Nephron progenitor cell (in vitro differentiated cells): Measurements from ENCODE around the gene SDK2.

ENCODE experiments used
- DNase-seq: peaks from one replicate; pipeline ENCODE4 v3.0.0; 2021
- H3K27ac Mint-ChIP-seq: 2 replicates; pipeline ENCODE4 v1.8.0; 2021; ENCODE audit warnings: mild to moderate bottlenecking, moderate library complexity, mixed read lengths
- H3K27me3 Mint-ChIP-seq: 2 replicates; pipeline ENCODE4 v1.8.0; 2021; ENCODE audit warnings: mild to moderate bottlenecking, low read depth, mixed read lengths; ENCODE audit not compliant: poor library complexity
- H3K36me3 Mint-ChIP-seq: 2 replicates; pipeline ENCODE4 v1.8.0; 2021; ENCODE audit warnings: low read depth, mixed read lengths
- H3K4me1 Mint-ChIP-seq: 2 replicates; pipeline ENCODE4 v1.8.0; 2021; ENCODE audit warnings: mixed read lengths
- H3K4me3 Mint-ChIP-seq: 2 replicates; pipeline ENCODE4 v1.8.0; 2021; ENCODE audit warnings: mild to moderate bottlenecking, moderate library complexity, mixed read lengths
- H3K9me3 Mint-ChIP-seq: 2 replicates; pipeline ENCODE4 v1.8.0; 2021; ENCODE audit warnings: mild to moderate bottlenecking, moderate library complexity, mixed read lengths
- CTCF ChIP-seq: fragments of 200-600 bp; sonication (generic); IDR thresholded peaks from 2 replicates; pipeline ENCODE4 v1.5.0; 2021; ENCODE audit warnings: antibody characterized with exemption

SDK2 gene

GRCh38 chr17:73644145-73645049, at the start of gene SDK2:
Gene SDK2, minus strand, starts transcription at chr17:73644445. Its CDS starts 357 bp downstream, at chr17:73644088.
- Mint-ChIP-seq H3K27ac (peak within 1 kb of the TSS; percentile 77), H3K4me3 (peak within 1 kb of the TSS; percentile 91), H3K4me1 (peaks cover 67% of the 10 kb centered on the region)

DNA sequence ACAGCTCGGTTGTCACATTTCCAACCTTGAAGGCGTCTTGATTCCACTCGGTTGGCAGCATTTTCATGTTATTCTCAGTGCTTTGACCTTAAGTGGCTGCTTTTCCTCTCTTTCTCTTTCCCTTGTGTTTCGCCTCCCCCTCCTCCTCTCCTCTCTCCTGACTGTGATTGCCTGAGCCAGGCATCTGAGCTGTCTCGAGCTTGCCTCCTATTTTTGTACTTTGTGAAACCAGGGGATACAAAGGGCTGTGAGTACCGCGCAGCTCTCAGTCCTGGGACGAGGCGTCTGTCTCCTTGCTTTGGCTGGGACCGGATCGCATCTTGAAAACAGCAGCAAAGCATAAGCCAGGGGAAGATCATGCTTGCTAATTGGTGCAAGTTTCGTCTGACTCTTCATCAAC, 48.8 kb upstream of the SDK2 start:
- H3K27me3 Mint-ChIP-seq = peaks cover 15% of the 10 kb centered on the region
- no peaks in the 10 kb centered on the region for H3K36me3 Mint-ChIP-seq
- no peak overlapping the region for H3K4me3 Mint-ChIP-seq
- peaks cover 40% of the 10 kb centered on the region for H3K4me1 Mint-ChIP-seq
- H3K27ac Mint-ChIP-seq = no peak overlapping the region
- DNase-seq = no peak
- TF ChIP-seq CTCF = no peak
- peaks cover under 1% of the 10 kb centered on the region for H3K9me3 Mint-ChIP-seq

More at GRCh38 chr17:73644145-73645049, at the start of gene SDK2:
- no peak for TF ChIP-seq CTCF
- no peaks in the 10 kb centered on the region for H3K36me3 Mint-ChIP-seq
- DNase-seq = peak; percentile 61
- H3K27me3 Mint-ChIP-seq = peaks cover 43% of the 10 kb centered on the region
- H3K9me3 Mint-ChIP-seq = no peaks in the 10 kb centered on the region

GRCh38 chr17:73691321-73691766, 47.1 kb upstream of the SDK2 start:
- Mint-ChIP-seq H3K4me1 (peaks cover 40% of the 10 kb centered on the region), H3K27ac (peak overlapping the region; percentile 62), H3K36me3 (no peaks in the 10 kb centered on the region), H3K27me3 (peaks cover 3% of the 10 kb centered on the region), H3K4me3 (peak overlapping the region; percentile 37), H3K9me3 (peaks cover 5% of the 10 kb centered on the region)
- no peak for DNase-seq
- TF ChIP-seq CTCF = no peak

DNA sequence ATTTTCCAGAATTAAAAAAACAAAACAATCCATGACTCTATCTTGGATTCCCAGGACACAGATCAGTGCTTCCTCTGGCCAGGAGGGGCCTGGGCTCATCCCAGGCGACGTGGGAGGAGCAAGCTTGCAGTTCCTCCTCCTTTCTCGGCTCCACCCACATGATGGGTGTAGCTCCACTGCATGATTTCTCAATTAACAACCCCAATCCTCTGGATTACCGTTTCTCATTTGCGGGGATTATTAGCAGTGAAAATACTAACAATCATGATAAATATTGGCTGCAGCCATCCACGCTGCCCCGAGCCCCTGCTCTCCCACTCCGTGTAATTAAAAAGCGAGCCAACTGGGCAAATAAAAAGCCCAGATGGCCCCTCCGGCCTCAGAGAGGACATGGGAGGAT, 46.4 kb upstream of the SDK2 start:
- DNase-seq = peak; percentile 44
- TF ChIP-seq CTCF = no peak
- Mint-ChIP-seq H3K27me3 (peaks cover 3% of the 10 kb centered on the region), H3K9me3 (peaks cover 5% of the 10 kb centered on the region), H3K27ac (no peak overlapping the region), H3K4me3 (peak overlapping the region; percentile 37), H3K36me3 (no peaks in the 10 kb centered on the region), H3K4me1 (peaks cover 40% of the 10 kb centered on the region)

DNA sequence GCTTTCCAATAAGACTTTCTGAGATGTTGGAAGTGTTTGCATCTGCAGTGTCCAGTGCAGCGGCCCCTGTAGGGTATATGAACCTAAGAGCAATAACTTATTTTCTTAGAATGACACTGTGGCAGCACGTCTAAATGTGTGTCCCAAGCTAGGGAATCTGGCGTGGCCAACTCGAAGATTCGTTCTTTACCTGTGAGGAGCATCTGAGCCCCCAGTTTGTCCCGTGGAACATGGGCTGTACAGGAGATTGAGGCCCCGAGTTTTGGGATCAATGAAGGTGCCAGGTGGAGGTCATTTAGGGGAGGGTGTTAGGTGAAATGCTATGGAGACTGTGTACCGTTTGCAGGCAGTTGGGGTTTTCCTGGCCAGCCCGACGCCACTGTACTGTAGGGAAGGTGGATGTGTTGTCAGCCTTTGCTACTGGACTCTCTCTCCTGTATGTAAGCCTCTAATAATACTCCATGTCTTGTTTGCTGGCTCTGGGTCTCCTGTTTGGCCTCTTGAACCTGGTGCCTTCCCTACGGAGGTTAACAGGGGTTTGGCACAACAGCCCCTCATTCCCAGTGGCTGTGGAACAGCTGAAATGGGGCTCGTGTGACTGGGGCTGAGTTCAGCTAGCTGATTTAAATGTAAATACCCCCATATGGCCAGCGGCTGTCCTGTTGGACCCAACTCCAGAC, 45.5 kb upstream of the SDK2 start:
- DNase-seq = no peak
- H3K27ac Mint-ChIP-seq = no peak overlapping the region
- TF ChIP-seq CTCF = no peak
- no peaks in the 10 kb centered on the region for H3K36me3 Mint-ChIP-seq
- no peak overlapping the region for H3K4me3 Mint-ChIP-seq
- peaks cover 40% of the 10 kb centered on the region for H3K4me1 Mint-ChIP-seq
- H3K9me3 Mint-ChIP-seq = peaks cover 5% of the 10 kb centered on the region
- peaks cover 3% of the 10 kb centered on the region for H3K27me3 Mint-ChIP-seq
